ENCODE measurements around the gene APBA2.

The APBA2 gene

DNA sequence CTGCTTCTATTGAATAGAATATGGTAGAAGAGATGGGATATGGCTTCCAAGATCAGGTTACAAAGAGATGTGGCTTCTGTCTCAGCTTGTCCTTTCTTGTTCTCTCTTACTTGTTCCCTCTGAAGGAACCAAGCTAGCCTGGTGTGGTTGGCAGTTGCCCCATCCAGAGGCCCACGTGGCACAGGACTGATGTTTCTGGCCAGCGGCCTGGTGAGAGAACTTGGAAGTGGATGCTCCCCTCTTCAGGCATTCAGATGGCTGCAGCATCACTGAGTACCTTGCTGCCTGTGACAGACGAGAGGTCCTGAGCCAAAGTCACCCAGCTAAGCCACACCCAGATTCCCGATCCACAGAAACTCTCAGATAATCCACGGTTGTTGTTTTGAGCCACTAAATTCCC is 200.2 kb downstream of the APBA2 start:
- DNase-seq (ENCODE audit: low read depth in 2 of 2), result no peak

GRCh38 chr15:29086891-29087290 is 201.1 kb downstream of the APBA2 start:
- DNase-seq (ENCODE audit: low read depth in 2 of 2), result no peak

DNA sequence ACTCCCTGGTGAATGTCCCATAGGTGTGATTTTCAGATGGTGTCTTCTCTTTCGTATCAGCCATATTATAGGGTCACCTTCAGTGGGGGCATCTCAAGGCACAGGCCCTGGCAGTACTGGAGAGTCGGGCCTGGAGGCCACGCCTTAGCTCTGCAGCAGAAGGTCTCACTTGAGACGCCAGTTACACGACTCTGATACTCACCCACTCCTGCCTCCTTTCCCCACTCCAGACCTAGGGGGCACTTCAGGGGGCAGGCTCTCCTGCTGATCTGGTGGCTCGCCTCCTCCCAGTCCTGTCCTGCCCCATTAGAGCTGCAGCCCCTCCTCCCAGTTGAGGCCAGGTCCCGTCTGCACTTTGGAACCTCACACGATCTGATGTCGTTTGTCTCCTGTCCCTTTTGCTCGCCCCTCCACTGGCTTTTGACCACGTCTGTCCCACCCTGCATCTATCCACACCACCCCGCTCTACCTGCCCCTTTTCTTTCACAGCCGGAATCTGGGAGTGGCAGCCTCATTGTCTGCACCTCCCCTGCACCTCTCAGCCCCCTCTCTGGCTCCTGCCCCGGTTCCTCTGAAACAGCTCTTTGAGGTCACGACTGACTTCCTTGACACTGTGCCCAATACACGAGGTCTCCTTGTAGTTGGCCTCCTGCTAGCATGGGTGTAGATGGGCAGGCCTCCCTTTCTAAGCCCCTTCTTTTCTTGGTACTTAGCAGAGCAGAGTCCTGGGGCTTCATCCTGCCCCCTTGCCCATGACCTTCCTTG is 201.9 kb downstream of the APBA2 start:
- DNase-seq (ENCODE audit: low read depth in 2 of 2), result no peak

DNA sequence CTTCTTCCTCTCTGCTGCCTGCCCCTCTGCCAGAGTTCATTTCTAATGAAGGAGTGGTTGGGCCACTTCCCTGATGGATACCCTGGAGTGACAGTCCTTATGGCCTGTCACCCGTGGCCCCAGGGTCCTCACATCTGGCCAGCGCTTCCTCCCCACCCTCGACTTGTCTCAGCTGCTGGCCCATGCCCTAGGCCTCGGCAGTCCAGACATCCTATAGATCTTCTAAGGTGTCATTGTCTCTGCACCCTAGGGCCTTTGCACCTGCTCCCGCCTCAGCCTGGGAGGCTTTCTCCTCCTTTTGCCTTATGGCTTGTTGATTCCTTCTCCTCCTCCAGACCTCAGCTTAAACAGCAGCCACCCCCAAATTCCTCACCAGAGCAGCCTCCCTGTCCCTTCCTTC is 202.9 kb downstream of the APBA2 start:
- DNase-seq (ENCODE audit: low read depth in 2 of 2), result no peak

DNA sequence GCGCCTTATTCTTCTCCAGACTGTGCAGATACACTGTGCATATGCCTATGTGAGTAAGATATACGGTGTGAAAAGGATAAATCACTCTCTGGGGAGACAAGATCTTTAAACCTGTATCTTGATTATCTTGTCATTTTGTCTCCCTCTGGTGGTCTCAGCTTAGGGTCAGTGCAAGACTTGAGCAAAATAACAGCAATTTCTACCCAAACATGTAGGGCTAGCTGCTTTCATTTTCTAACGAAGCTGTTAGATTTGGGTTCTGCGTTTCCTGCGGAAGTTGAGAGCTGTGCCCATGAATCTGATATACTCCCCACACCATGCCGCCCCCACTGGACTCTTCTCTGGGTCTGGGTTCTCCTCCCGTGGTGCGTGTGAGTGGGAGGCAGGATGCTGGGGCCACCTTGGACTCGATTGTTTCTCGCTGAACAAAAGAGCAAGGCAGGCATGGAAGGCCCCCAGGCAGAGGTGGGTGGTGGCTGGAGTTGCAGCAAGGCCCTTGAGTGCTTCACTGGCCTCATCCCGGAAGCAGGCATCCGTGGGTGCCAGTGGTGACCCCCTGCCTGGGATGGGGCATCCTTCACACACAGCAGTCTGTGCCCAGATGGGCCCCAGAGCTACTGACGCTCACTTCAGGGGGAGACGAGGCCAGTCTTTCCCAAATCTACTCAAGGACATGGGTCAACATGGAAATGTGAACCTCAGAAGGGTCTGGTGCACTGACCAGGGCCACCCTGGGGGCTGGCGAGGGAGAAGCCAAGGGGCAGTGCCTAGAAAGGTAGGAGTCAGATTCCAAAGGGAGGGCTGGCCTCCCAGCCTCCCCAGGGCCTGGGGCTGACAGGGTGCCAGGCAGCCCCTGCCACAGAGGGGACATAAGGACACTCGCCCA is 204.2 kb downstream of the APBA2 start:
- DNase-seq (ENCODE audit: low read depth in 2 of 2), result no peak

- DNase-seq (ENCODE audit: low read depth in 2 of 2), result peak in 1 of 2 donors; percentile 53
These were observed 205.1 kb downstream of the APBA2 start for GRCh38 chr15:29090617-29091466.

DNA sequence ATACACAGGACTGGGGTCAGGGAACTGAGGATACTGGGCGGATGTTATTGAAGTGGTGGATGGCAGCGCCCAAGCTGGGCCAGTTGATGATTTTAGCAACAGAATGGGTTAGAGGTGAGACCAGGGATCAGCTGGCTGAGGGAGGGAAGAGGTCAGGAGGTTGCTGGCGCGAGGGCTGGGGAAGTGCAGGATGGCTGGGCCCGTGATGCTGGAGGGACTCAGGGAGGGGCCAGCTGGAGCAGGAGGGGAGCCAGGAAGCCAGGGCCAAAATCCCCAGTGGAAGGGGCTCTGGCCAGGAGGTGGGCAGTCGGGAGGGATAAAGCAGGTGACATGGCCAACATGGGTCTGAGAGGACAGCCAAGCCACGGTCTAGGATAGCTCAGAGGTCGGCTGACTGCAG is 205.9 kb downstream of the APBA2 start:
- no peak for DNase-seq (ENCODE audit: low read depth in 2 of 2)

- no peak for DNase-seq (ENCODE audit: low read depth in 2 of 2)
These were observed 206.7 kb downstream of the APBA2 start for GRCh38 chr15:29092376-29093064.

DNA sequence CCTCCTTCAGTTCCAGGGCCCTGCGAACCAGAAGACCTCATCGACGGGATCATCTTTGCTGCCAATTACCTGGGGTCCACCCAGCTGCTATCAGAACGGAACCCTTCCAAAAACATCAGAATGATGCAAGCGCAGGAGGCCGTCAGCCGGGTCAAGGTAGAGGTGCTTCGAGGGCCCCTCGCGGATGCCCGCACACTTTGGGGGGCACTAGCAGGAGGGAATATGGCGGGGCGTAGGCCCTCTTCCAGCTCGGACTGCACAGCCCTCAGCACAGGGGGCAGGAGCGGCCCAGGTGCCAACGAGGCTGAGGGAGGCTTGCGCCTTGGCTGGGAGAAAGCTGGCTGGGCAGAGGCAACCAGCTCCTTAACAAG is 207.3 kb downstream of the APBA2 start:
- no peak for DNase-seq (ENCODE audit: low read depth in 2 of 2)

GRCh38 chr15:29093696-29094343 is 208.0 kb downstream of the APBA2 start:
- DNase-seq (ENCODE audit: low read depth in 2 of 2), result no peak

DNA sequence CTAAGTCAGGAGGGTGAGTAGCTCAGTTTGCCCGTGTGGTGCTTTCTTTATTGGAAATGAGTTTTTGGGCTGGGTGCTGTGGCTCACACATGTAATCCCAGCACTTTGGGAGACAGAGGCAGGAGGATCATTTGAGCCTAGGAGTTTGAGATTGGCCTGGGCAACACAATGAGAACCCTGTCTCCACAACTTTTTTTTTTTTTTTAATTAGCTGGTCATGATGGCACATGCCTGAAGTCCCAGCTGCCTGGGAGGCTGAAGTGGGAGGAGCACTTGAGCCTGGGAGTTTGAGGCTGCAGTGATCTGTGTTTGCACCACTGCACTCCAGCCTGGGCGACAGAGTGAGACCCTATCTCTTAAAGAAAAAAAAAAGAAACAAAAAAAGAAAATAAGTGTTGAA is 208.9 kb downstream of the APBA2 start:
- no peak for DNase-seq (ENCODE audit: low read depth in 2 of 2)

GRCh38 chr15:29095746-29096145 is 210.0 kb downstream of the APBA2 start:
- DNase-seq (ENCODE audit: low read depth in 2 of 2), result no peak

DNA sequence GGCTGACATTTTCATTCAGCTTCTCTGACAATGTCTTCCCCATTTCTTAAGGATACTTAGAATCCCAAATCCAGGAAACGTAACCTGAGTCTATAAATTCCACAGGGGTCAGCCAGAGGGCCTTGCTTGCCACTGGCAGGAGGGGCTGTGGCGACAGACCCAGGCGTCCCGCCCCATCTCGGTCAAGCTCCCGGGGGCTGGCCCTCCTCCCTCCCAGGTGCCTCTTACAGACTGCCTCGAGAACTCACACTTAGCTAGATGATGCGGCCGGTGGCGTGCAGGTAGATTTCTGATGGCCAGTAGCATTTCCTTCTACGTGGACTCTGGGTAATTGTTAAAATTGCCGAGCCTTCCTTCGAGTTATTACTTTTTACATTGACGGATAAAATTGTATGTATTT is 211.4 kb downstream of the APBA2 start:
- no peak for DNase-seq (ENCODE audit: low read depth in 2 of 2)

GRCh38 chr15:29097971-29098370 is 212.2 kb downstream of the APBA2 start:
- no peak for DNase-seq (ENCODE audit: low read depth in 2 of 2)

DNA sequence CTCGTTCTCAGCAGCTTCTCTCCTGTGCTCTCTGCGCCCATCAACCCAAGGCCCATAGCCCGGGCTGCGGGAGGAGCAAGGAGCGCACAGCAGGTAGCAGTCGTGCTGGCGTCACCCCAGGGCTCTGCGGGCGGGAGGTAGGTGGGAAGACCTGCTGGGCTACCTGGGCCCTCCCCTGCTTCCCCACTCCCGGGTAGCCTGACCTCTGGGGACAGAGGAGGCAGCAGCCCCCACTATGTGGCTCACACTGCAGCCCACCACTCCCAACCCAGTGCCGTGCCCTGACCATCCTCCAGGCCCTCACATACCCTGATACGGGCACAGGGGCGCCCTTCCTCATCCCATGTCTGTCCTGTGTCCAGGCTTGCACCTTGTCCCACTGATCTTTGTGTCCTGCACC is 212.9 kb downstream of the APBA2 start:
- no peak for DNase-seq (ENCODE audit: low read depth in 2 of 2)

DNA sequence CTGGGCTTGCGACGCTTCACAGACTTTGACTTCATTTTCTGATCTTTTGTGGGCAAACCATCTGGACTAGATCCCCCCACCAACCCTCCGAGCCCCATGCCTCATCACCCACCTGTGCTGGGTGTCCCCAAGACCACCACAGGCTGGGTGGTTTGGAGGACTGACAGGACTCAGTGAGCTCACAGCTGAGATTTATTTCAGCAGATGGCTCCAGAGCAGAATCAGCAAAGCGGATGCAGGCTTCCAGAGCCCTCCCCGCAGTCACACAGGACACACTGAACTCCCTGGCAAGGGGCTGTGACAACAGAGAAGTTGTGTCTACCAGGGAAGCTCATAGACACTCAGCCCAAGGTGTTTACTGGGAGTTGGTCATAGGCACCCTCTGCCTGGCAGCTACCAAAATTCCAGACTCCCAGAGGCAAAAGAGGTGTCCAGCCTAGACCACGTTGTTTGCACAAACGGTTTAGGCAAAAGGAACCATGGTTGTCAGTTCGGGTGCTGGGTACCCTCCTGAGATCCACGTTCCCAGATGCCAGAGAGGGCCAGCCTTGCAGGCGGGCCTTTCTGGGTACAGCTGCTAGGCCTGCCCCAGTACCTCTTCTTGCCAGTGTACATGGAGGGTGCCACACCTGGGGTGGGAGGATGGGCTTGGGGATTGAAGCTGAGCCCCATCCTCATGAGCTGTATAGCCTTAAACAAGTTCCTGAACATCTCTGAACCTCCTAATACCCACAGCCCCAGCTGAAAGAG is 213.5 kb downstream of the APBA2 start:
- no peak for DNase-seq (ENCODE audit: low read depth in 2 of 2)

- no peak for DNase-seq (ENCODE audit: low read depth in 2 of 2)
These were observed 214.8 kb downstream of the APBA2 start for GRCh38 chr15:29100486-29101000.

GRCh38 chr15:29101491-29101890 is 215.7 kb downstream of the APBA2 start:
- DNase-seq (ENCODE audit: low read depth in 2 of 2), result no peak

- DNase-seq (ENCODE audit: low read depth in 2 of 2), result peak in 1 of 2 donors; percentile 55
These were observed 216.5 kb downstream of the APBA2 start for GRCh38 chr15:29102173-29102794.

All from stimulated activated CD4-positive, alpha-beta T cell treated with anti-CD3 and anti-CD28 coated beads, Interleukin-15, amount 100 ng/mL, for 48 hours (primary cell).